ENCODE measurements around the gene MAP4K2. TPM values are rescaled to one million over a fixed set of nuclear protein-coding genes. Genes with fewer than 3 reads are reported as not detected.

The MAP4K2 gene
- total RNA-seq, 4 donors from 2014 or later, result 13.6 to 20.4 (median 15.3) TPM

GRCh38 chr11:64774144-64774543, 28.9 kb downstream of the MAP4K2 start:
- WGBS, result 73% methylated on average over 5 of the region's 5 CpGs
- Histone ChIP-seq H3K27me3 (no peaks in the 10 kb centered on the region), H3K4me3 (no peak overlapping the region), H3K4me1 (peaks cover 45% of the 10 kb centered on the region), H3K9me3 (no peaks in the 10 kb centered on the region), H3K27ac (no peak overlapping the region), H3K36me3 (peaks cover 75% of the 10 kb centered on the region)
- no peak for TF ChIP-seq CTCF (IDR thresholded peaks at IDR 0.05)
- TF ChIP-seq POLR2A (IDR thresholded peaks at IDR 0.05), result no peak
- TF ChIP-seq EP300 (IDR thresholded peaks at IDR 0.05), result no peak
- TF ChIP-seq POLR2AphosphoS5 (IDR thresholded peaks at IDR 0.05), result no peak
- no peak for DNase-seq (ENCODE audit: low spot score in 2 of 2)

DNA sequence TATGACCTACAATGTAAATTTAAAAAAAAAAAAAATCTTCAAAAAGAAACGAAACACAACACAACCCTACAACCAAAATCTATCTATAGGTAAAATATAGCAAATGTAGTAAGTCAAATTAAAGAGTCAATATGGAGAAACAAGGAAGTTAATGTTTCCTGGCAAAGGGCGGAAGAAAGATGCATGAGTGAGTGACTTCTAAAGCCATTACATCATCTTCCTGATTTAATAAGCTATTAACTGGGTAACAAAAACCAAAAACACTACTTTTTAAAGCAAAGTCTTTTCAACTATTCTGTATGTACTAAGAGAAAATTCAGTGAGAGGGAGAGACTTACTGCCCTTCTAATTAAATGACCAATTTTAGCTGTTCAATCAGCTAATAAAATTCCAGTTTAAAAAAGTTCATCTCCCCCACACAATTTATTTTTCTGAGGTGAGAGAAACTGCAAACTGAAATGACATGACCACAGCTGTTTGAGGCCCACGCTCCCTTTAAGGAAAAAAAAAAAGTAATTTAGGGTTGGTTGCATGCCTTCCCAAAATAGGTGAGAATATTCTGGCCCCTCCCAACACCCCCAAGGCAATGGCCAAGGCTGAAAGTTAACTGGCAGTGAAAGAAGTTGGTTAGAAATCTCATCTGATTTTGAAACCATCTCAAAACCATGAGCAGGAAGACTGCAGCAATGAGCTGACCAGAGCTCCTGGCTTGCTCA, 30.6 kb downstream of the MAP4K2 start:
- H3K27me3 ChIP-seq, result no peaks in the 10 kb centered on the region
- H3K4me1 ChIP-seq, result peaks cover 53% of the 10 kb centered on the region
- no peak for DNase-seq (ENCODE audit: low spot score in 2 of 2)
- TF ChIP-seq EP300 (IDR thresholded peaks at IDR 0.05), result no peak
- no peak for TF ChIP-seq POLR2A (IDR thresholded peaks at IDR 0.05)
- no peak for TF ChIP-seq CTCF (IDR thresholded peaks at IDR 0.05)
- TF ChIP-seq POLR2AphosphoS5 (IDR thresholded peaks at IDR 0.05), result no peak
- H3K4me3 ChIP-seq, result no peak overlapping the region
- peaks cover 92% of the 10 kb centered on the region for H3K36me3 ChIP-seq
- 60% methylated on average over 3 of the region's 3 CpGs for WGBS
- H3K9me3 ChIP-seq, result no peaks in the 10 kb centered on the region
- H3K27ac ChIP-seq, result no peak overlapping the region

- no peaks in the 10 kb centered on the region for H3K9me3 ChIP-seq
- TF ChIP-seq CTCF (IDR thresholded peaks at IDR 0.05) (no peak), POLR2AphosphoS5 (IDR thresholded peaks at IDR 0.05) (no peak), POLR2A (IDR thresholded peaks at IDR 0.05) (no peak), EP300 (IDR thresholded peaks at IDR 0.05) (no peak)
- 81% methylated on average over 2 of the region's 2 CpGs for WGBS
- H3K27ac ChIP-seq, result no peak overlapping the region
- H3K36me3 ChIP-seq, result peaks cover 98% of the 10 kb centered on the region
- no peaks in the 10 kb centered on the region for H3K27me3 ChIP-seq
- no peak overlapping the region for H3K4me3 ChIP-seq
- DNase-seq (ENCODE audit: low spot score in 2 of 2), result no peak
- H3K4me1 ChIP-seq, result peaks cover 48% of the 10 kb centered on the region
Observed at GRCh38 chr11:64771861-64772260, 31.2 kb downstream of the MAP4K2 start.

GRCh38 chr11:64770120-64770519, 32.9 kb downstream of the MAP4K2 start:
- Histone ChIP-seq H3K27ac (no peak overlapping the region), H3K4me3 (no peak overlapping the region), H3K9me3 (no peaks in the 10 kb centered on the region), H3K36me3 (peaks cover 100% of the 10 kb centered on the region), H3K27me3 (no peaks in the 10 kb centered on the region), H3K4me1 (peaks cover 39% of the 10 kb centered on the region)
- TF ChIP-seq POLR2AphosphoS5 (IDR thresholded peaks at IDR 0.05) (no peak), CTCF (IDR thresholded peaks at IDR 0.05) (no peak), POLR2A (IDR thresholded peaks at IDR 0.05) (no peak), EP300 (IDR thresholded peaks at IDR 0.05) (no peak)
- 95% methylated on average over 12 of the region's 12 CpGs for WGBS
- no peak for DNase-seq (ENCODE audit: low spot score in 2 of 2)

DNA sequence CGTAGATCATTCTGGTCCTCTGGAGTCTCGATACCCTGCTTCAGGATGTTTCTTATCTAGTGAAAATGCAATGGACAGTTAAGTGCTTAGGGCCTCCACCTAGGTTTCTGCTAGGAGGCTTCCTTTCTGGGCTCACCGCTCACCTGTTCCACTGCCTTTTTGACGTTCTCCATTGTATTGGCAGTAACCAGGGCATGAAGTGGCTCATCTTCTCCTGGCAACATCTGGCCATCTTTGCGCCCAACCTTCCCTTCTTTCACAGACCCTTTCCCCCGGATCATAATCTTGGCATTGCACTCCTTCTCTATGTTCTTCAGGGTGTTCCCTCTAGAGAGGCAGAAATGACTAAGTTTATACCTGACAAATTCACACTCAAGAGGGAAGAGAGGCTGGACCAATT, 33.7 kb downstream of the MAP4K2 start:
- Histone ChIP-seq H3K27me3 (no peaks in the 10 kb centered on the region), H3K4me3 (no peak overlapping the region), H3K27ac (no peak overlapping the region), H3K9me3 (no peaks in the 10 kb centered on the region), H3K36me3 (peaks cover 100% of the 10 kb centered on the region), H3K4me1 (peaks cover 42% of the 10 kb centered on the region)
- WGBS, result 90% methylated on average over 6 of the region's 6 CpGs
- DNase-seq (ENCODE audit: low spot score in 2 of 2), result no peak
- no peak for TF ChIP-seq POLR2A (IDR thresholded peaks at IDR 0.05)
- no peak for TF ChIP-seq EP300 (IDR thresholded peaks at IDR 0.05)
- TF ChIP-seq POLR2AphosphoS5 (IDR thresholded peaks at IDR 0.05), result no peak
- no peak for TF ChIP-seq CTCF (IDR thresholded peaks at IDR 0.05)

Data from suprapubic skin (tissue), 4 donors.